Heart left ventricle (tissue), 16 donors: ENCODE data around the gene PET117. TPM values are rescaled to one million over a fixed set of nuclear protein-coding genes. Genes with fewer than 3 reads are reported as not detected.
"Not testable (repeated sequence)": the region's sequence is repeated elsewhere in the genome, so short reads cannot be mapped to it uniquely, and the experiment has no call there.

Experiments
- ATAC-seq, 4 donors: fragments of 200-7000 bp; cut with Tn5 transposase; one replicate each; pipeline ENCODE4 v1.9.1; 2020 to 2022; ENCODE audit warnings: moderate library complexity in 4 of 4, mild to moderate bottlenecking in 3 of 4, moderate number of reproducible peaks in 1 of 4
- DNase-seq, 5 donors: peaks; one replicate each; pipeline ENCODE4 v3.0.0-alpha.2; 2020
- H3K27ac ChIP-seq, 12 donors: fragments of 200-600 bp; sonication (generic) in 4 of 12; one replicate each; pipeline versions ENCODE4 v1.5.0 to v1.8.0; 2016 to 2022; ENCODE audit warnings: mild to moderate bottlenecking in 2 of 12
- H3K27me3 ChIP-seq, 9 donors: fragments of 200-600 bp; sonication (generic) in 2 of 9; one replicate each; pipeline versions ENCODE4 v1.5.1 to v1.8.0; 2016 to 2022; ENCODE audit warnings: mild to moderate bottlenecking in 3 of 9
- H3K36me3 ChIP-seq, 9 donors: fragments of 200-600 bp; sonication (generic) in 2 of 9; one replicate each; pipeline versions ENCODE4 v1.5.0 to v1.8.0; 2018 to 2022; ENCODE audit warnings: mild to moderate bottlenecking in 2 of 9
- H3K4me1 ChIP-seq, 12 donors: fragments of 200-600 bp; sonication (generic) in 4 of 12; one replicate each; pipeline versions ENCODE4 v1.5.0 to v1.8.0; 2016 to 2022; ENCODE audit warnings: mild to moderate bottlenecking in 3 of 12
- H3K4me3 ChIP-seq, 12 donors: fragments of 200-600 bp; sonication (generic) in 4 of 12; one replicate each; pipeline versions ENCODE4 v1.5.0 to v1.8.0; 2017 to 2022; ENCODE audit warnings: mild to moderate bottlenecking in 9 of 12, moderate library complexity in 4 of 12
- H3K9me3 ChIP-seq, 12 donors: fragments of 200-600 bp; sonication (generic) in 4 of 12; one replicate each; pipeline versions ENCODE4 v1.5.0 to v1.8.0; 2016 to 2022; ENCODE audit warnings: mild to moderate bottlenecking in 1 of 12
- POLR2A ChIP-seq, 2 donors: fragments of 450-650 bp; IDR thresholded peaks; one replicate each; pipeline ENCODE4 v1.6.1; 2017; ENCODE audit warnings: antibody characterized with exemption in 2 of 2, mild to moderate bottlenecking in 2 of 2, moderate library complexity in 2 of 2
- WGBS, 4 donors: extraction: QIAGEN DNeasy Blood & Tissue Kit in 2 of 4; methylation state at CpG; one replicate each; pipeline versions ENCODE4 v1.1.5 to v1.1.7; 2013 to 2018; 5-methylcytosine and 5-hydroxymethylcytosine counted together
- intact Hi-C, 10 donors: fragments of 100-400 bp; cut with DNase I; formaldehyde crosslinking; loops; one replicate each; pipeline versions ENCODE4 v1.11.1 to v1.14.2; 2022
- polyA plus RNA-seq, 2 donors: library from polyadenylated mRNA; stranded (reverse); fragments of 200-250 nt; gene quantifications; one replicate each; pipeline ENCODE4 v1.2.3, GENCODE V29; 2013
- total RNA-seq, 9 donors: library from RNA; depleted of rRNA in 2 of 9; stranded (reverse); fragments of >200 nt in 2 of 9; fragmentation: NEBNext Ultra II Directional in 3 of 9; extraction: Animal tissue kit (Norgen Biotek cat#: 25700) in 3 of 9; gene quantifications; one replicate each; pipeline versions ENCODE4 v1.1.0 to v1.2.4, GENCODE V29; 2016 to 2023
- TF ChIP-seq, protein P1 (sequence below), 12 donors: fragments of 200-600 bp; sonication (generic) in 4 of 12; IDR thresholded peaks; one replicate each; pipeline versions ENCODE4 v1.5.0 to v1.8.0; 2018 to 2022; ENCODE audit warnings: antibody characterized with exemption in 12 of 12, mild to moderate bottlenecking in 5 of 12
- donor health status: ischemic (EF 13 %, LVEDD 7.1; RV severe dilation, severe dysfunction).
- donor health status: healthy with polysubstance abuse.
- donor health status: DM: no; HTN: yes; CAD: no.
- donor health status: DM: no; HTN: no; CAD: no.
- donor health status: ischemic (EF 25% LVEDD 6.9; RV normal size, moderate dysfunction).
- donor health status: ischemic (EF 25% LVEDD 5.7; RV mildly dilated, moderate dysfunction).
- donor health status: healthy.
- donor health status: DM: yes; HTN: yes; CAD: no.
- donor health status: ischemic (EF 35%, LVEDD 5.7; RV mildly dilated, moderate dysfunction).
- donor health status: nonischemic (EF 11% LVEDD 7.7; RV severe dilation, severe dysfunction).
- donor health status: DM: yes; HTN: yes; CAD: no.
- donor health status: PGD.
- donor health status: ischemic (EF 29% LVEDD 5.4; RV normal size, mild dysfunction).
- donor health status: nonischemic (EF 23%, LVEDD 6.1; RV moderate dilation, normal function).

The PET117 gene
- total and polyA plus RNA-seq, 11 donors = 8.1 to 15.7 (median 12.6) TPM

DNA sequence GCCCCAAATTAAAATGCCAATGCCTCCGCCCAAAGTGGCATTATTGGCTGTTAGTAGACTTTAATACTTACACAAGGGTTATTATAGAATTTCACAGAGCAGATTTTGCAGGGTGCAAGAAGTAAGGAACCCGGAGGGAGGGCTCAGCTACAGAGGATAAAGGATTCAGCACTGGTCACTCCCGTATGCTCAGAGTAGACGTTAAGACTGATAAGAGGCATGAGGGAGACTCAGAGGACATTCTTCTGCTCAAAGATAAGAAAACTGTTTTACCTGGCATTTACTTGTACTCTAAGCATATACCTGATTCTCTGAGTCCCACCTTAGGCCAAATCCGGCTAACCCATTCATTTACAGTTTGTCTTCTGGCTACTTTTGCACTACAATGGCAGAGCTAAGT is 43.5 kb upstream of the PET117 start:
- 51 to 64% (median 60%) methylated on average over 5 of the region's 5 CpGs for WGBS, 4 donors
- TF ChIP-seq POLR2A (IDR thresholded peaks at IDR 0.05) = no peak
- TF ChIP-seq, protein P1, sequence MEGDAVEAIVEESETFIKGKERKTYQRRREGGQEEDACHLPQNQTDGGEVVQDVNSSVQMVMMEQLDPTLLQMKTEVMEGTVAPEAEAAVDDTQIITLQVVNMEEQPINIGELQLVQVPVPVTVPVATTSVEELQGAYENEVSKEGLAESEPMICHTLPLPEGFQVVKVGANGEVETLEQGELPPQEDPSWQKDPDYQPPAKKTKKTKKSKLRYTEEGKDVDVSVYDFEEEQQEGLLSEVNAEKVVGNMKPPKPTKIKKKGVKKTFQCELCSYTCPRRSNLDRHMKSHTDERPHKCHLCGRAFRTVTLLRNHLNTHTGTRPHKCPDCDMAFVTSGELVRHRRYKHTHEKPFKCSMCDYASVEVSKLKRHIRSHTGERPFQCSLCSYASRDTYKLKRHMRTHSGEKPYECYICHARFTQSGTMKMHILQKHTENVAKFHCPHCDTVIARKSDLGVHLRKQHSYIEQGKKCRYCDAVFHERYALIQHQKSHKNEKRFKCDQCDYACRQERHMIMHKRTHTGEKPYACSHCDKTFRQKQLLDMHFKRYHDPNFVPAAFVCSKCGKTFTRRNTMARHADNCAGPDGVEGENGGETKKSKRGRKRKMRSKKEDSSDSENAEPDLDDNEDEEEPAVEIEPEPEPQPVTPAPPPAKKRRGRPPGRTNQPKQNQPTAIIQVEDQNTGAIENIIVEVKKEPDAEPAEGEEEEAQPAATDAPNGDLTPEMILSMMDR (IDR thresholded peaks at IDR 0.05) = no peak
- Histone ChIP-seq H3K9me3 (no peaks in the 10 kb centered on the region), H3K27ac (no peak overlapping the region), H3K27me3 (peaks cover 0 to 37% (median 3%) of the 10 kb centered on the region in 9 donors), H3K36me3 (no peaks in the 10 kb centered on the region), H3K4me1 (no peaks in the 10 kb centered on the region), H3K4me3 (no peak overlapping the region)
- ATAC-seq (no peak), DNase-seq (no peak)
- intact Hi-C loops = no loop called here

DNA sequence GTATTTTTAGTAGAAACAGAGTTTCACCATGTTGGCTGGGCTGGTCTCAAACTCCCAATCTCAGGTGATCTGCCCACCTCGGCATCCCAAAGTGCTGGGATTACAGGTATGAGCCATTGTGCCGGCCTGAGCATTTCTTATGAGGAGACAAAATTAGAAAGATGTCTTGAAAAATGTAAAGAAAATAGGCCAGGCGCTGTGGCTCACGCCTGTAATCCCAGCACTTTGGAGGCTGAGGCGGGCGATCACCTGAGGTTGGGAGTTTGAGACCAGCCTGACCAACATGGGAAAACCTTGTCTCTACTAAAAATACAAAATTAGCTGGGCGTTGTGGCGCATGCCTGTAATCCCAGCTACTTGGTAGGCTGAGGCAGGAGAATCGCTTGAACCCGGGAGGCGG is 37.1 kb upstream of the PET117 start:
- H3K4me1 ChIP-seq, H3K4me3 ChIP-seq, DNase-seq, H3K27ac ChIP-seq, H3K36me3 ChIP-seq, intact Hi-C loops, H3K9me3 ChIP-seq, ATAC-seq: not testable (repeated sequence)
- WGBS, 4 donors = 93 to 96% (median 95%) methylated on average over 11 of the region's 11 CpGs
- H3K27me3 ChIP-seq = peaks cover 0 to 30% (median 0%) of the 10 kb centered on the region in 9 donors

DNA sequence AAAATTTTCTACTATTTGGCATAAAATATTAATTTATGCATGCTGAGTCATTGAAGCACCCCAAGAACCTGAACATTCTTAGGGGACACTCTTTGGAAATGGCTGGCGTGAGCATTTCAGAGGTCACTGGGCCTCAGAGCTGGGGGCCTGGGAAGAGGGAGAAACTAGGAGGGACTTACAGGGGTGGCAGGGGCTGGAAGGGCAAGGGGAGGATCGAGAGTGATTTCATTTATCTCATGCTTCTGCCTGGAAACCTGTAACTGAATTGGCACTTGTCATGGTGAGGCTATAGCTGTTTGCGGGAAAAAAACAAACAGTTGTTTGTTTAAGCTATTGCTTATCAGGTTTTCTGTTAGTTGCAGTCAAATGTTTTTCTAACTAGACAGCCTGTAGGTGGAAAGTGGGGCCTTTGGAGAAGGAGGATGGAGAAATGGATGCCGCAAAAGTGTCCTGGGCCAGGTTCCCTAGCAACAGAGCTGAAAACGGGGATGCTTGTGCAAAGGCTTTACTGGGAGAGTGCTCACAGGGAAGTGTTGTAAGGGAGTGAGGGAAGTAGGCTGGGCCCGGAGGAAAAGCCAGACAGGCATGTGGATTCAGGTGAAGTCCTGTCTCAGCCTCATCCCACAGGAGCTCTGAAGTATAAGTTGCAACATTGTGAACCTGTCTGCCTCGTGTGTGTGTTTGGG is 36.4 kb upstream of the PET117 start:
- Histone ChIP-seq H3K27ac (no peak overlapping the region), H3K4me3 (no peak overlapping the region), H3K9me3 (no peaks in the 10 kb centered on the region), H3K27me3 (peaks cover 0 to 30% (median 0%) of the 10 kb centered on the region in 9 donors), H3K4me1 (no peaks in the 10 kb centered on the region), H3K36me3 (no peaks in the 10 kb centered on the region)
- TF ChIP-seq POLR2A (IDR thresholded peaks at IDR 0.05) = no peak
- TF ChIP-seq, protein P1 (IDR thresholded peaks at IDR 0.05) = no peak
- DNase-seq (no peak), ATAC-seq (no peak)
- intact Hi-C loops = no loop called here
- 24 to 31% (median 27%) methylated on average over 7 of the region's 7 CpGs for WGBS, 4 donors

DNA sequence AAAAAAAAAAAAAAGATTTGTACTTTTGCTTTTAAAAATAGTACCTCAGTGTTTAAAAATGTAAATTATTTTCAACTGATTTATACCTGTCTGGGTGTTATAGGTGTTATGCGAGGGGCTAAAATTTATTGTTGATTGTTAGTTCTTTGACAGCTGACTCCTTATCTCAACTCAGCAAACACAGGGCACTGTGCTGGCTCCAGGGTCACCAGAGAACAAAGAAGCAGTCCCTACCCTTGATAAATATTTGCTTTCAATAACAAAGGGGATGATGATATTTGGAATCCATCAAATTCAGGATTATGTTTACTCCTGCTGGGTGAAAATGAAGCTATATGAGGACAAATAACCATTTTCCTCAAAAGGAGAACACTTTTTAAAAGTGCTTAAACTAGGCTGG is 34.2 kb upstream of the PET117 start:
- no peak for TF ChIP-seq POLR2A (IDR thresholded peaks at IDR 0.05)
- TF ChIP-seq, protein P1 (IDR thresholded peaks at IDR 0.05) = no peak
- intact Hi-C loops = no loop called here
- Histone ChIP-seq H3K4me1 (no peaks in the 10 kb centered on the region), H3K27ac (no peak overlapping the region), H3K9me3 (peaks cover 0 to 5% (median 0%) of the 10 kb centered on the region in 12 donors), H3K4me3 (no peak overlapping the region), H3K36me3 (no peaks in the 10 kb centered on the region), H3K27me3 (peaks cover 0 to 28% (median 0%) of the 10 kb centered on the region in 9 donors)
- ATAC-seq (no peak), DNase-seq (no peak)
- WGBS, 4 donors = 62 to 68% (median 64%) methylated on average over 1 of the region's 1 CpG

DNA sequence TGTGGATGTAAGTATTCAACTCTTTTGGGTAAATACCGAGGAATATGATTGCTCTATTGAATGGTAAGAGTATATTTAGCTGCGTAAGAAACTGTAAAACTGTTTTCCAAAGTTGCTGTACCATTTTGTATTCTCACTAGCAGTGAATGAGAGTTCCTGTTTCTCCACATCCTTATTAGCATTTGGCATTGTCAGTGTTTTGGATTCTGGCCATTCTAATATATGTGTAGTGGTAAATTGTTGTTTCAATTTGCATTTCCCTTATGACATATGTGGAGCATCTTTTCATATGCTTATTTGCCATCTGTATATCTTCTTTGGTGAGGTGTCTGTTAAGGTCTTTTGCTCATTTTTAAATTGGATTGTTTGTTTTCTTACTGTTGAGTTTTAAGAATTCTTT is 29.3 kb upstream of the PET117 start:
- WGBS, 4 donors = 82 to 86% (median 84%) methylated on average over 2 of the region's 2 CpGs
- Histone ChIP-seq H3K4me1 (no peaks in the 10 kb centered on the region), H3K4me3 (no peak overlapping the region), H3K27me3 (peaks cover 0 to 6% (median 0%) of the 10 kb centered on the region in 9 donors), H3K36me3 (no peaks in the 10 kb centered on the region), H3K9me3 (peaks cover 0 to 9% (median 0%) of the 10 kb centered on the region in 12 donors), H3K27ac (no peak overlapping the region)
- ATAC-seq = no peak
- intact Hi-C loops = no loop called here
- DNase-seq = no peak
- no peak for TF ChIP-seq POLR2A (IDR thresholded peaks at IDR 0.05)
- TF ChIP-seq, protein P1 (IDR thresholded peaks at IDR 0.05) = no peak

- H3K27me3 ChIP-seq, H3K9me3 ChIP-seq, H3K4me3 ChIP-seq, H3K27ac ChIP-seq, H3K4me1 ChIP-seq, ATAC-seq, DNase-seq, H3K36me3 ChIP-seq, intact Hi-C loops: not testable (repeated sequence)
- 39 to 65% (median 61%) methylated on average over 1 of the region's 1 CpG for WGBS, 4 donors
Observed at GRCh38 chr20:18128574-18128973, 9.1 kb upstream of the PET117 start.
